ENCODE results near the gene PDSS1.

Gene PDSS1

DNA sequence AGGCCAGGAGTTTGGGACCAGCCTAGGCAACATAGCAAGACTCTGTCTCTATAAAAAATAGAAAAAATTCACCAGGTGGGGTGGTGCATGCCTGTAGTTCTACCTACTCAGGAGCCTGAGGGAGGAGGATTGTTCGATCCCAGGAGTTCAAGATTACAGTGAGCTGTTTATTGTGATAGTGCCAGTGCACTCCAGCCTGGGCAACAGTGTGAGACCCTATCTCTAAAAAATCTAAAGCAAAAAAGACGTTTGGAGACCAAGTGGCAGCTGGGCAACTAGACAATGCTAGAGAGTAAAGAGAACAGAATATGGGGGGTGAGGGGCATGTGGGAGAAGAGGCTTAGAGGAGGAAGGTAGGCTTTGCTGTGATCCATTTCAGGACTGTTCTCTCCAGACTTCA is 1.4 kb downstream of the PDSS1 start:
- no peak for DNase-seq (ENCODE audit: low read depth in 2 of 2)

- DNase-seq (ENCODE audit: low read depth in 2 of 2), result no peak
Measured at GRCh38 chr10:26699631-26700030, 2.1 kb downstream of the PDSS1 start.

DNA sequence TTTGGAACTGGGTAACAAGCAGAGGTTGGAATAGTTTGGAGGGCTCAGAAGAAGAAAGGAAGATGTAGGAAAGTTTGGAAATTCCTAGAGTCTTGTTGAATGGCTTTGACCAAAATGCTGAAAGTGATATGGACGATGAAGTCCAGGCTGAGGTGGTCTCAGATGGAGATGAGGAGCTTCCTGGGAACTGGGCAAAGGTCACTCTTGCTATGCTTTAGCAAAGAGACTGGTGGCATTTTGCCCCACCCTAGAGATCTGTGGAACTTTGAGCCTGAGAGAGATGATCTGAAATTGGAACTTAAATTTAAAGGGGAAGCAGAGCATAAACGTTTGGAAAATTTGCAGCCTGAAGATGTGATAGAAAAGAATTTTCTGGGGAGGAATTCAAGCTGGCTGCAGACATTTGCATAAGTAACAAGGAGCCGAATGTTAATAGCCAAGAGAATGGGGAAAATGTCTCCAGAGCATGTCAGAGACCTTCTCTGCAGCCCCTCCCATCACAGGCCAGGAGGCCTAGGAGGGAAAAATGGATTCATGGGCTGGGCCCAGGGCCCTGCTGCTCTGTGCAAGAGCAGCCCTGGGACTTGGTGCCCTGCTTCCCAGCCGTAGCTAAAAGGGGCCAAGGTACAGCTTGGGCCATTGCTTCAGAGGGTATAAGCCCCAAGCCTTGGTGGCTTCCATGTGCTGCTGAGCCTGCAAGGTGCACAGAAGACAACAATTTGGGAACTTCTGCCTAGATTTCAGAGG is 3.6 kb downstream of the PDSS1 start:
- DNase-seq (ENCODE audit: low read depth in 2 of 2), result no peak

DNA sequence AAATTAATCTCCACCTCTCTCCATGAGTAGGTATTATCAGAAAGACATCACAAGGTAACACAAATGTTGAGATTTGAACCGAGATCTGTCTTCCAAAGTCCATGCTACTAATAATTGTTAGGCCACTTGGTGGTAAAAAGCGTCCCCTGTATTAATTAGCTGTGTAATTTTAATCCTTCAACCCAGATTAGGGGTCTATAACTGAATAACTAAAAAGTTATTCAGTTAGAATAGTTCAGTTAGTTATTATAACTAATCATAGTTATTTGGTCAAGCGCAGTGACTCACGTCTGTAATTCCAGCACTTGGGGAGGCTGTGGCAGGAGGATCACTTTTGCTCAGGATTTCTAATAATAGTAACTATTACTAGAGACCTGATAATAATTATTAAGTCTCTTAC is 5.6 kb downstream of the PDSS1 start:
- no peak for DNase-seq (ENCODE audit: low read depth in 2 of 2)

- no peak for DNase-seq (ENCODE audit: low read depth in 2 of 2)
Measured at GRCh38 chr10:26703974-26704373, 6.5 kb downstream of the PDSS1 start.

- no peak for DNase-seq (ENCODE audit: low read depth in 2 of 2)
Measured at GRCh38 chr10:26706206-26706605, 8.7 kb downstream of the PDSS1 start.

DNA sequence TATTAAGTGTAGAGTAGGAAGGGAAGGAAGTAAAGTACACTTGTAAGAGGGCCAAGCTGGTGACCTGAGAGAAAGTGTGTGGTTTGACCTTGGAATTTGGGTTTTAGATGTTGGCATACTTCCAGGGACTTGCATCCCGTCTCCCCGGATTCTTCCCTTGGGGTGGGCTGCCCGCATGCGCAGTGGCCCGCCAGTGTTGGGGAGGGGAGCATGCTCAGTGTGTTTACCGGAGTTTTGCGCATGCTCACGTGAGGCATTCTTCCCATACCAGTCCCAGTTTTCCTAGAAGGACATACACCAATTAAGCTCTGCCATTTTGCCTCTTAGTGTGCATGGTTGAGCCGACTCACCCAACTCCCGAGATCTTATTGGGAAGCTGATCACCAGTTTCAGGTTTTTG is 9.4 kb downstream of the PDSS1 start:
- DNase-seq (ENCODE audit: low read depth in 2 of 2), result no peak

DNA sequence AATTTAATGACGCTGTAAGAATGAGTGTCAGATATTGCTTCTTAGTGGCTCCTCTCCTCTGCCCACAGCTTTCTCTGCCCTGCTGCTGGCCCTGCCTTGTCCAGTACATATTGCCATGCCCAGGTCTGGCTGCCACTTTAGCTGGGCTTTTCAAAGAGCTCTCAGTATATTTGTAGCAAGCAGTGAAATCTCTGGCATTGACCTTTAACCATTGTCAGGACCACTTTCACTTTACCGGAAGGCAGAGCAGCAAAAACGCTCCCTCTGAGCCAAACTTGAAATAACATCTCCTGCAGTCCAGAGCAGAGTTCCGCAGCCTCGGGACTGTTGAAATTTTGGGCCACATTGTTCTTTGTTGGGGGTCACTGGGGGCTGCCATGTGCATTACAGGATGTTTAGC is 13.8 kb downstream of the PDSS1 start:
- no peak for DNase-seq (ENCODE audit: low read depth in 2 of 2)

GRCh38 chr10:26714415-26715136 is 17.1 kb downstream of the PDSS1 start:
- DNase-seq (ENCODE audit: low read depth in 2 of 2), result no peak

- no peak for DNase-seq (ENCODE audit: low read depth in 2 of 2)
Measured at GRCh38 chr10:26715137-26715487, 17.6 kb downstream of the PDSS1 start.

GRCh38 chr10:26717476-26717875 is 20.0 kb downstream of the PDSS1 start:
- DNase-seq (ENCODE audit: low read depth in 2 of 2), result no peak

DNA sequence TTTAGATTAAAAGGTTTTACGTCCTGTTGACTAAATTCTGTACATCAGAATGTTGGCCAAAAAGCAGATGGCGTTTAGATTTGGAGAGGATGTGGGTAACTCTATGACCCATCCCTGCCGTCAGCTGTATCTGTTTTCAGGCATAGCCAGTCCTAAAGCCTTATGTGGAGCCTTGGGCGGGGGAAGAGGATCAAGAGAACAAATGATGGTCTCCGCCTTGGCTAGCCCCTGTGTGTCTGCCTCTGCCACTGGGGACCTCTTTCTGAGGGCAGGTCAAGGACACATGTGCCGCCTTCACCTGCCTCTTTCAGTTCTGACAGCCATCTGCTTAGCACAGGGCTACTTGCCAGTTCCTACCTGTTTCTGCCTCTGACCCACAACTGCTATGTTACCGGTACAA is 24.1 kb downstream of the PDSS1 start:
- peak; percentile 28 to 42 for DNase-seq (ENCODE audit: low read depth in 2 of 2)

- no peak for DNase-seq (ENCODE audit: low read depth in 2 of 2)
Measured at GRCh38 chr10:26723016-26723415, 25.5 kb downstream of the PDSS1 start.

DNA sequence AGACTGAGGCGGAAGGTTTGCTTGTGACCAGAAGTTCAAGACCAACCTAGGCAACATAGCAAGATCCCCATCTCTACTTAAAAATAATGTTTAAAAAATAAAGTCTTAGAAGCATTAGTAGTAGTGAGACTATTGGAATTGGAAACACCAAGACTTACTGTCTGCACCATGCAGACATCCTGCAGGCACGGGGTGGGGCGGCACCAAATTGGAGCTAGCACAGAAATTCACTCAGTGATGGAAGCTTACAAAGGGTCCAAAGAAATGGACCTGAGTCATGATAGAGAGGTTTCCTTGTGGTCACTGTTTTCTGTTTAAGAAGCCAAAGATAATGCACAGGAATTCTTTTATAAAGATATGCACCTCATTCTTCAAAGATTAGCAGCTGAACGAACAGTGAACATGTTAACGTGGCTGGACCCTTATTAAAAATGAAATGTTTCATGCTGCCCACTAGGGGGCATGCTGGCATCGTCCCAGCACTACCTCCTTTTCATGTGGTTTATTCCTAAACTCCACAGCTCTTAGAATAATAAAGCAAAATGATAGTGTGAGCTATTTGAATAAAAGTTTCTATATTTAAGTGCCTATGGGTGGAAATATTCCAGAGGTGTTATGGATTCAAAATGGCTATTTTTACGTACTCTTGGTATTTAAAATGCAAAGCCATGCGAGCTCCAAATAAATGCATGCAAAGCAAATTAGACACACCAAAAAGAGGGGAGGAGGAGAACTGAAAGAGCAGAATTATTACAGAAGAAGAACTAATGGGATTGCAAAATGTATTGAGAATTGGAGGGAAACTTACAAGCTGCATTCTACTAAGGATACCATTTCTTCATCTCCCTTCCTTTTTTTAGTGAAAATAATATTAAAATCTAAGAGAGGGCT is 28.6 kb downstream of the PDSS1 start:
- DNase-seq (ENCODE audit: low read depth in 2 of 2), result no peak

- no peak for DNase-seq (ENCODE audit: low read depth in 2 of 2)
Measured at GRCh38 chr10:26727005-26727404, 29.5 kb downstream of the PDSS1 start.

DNA sequence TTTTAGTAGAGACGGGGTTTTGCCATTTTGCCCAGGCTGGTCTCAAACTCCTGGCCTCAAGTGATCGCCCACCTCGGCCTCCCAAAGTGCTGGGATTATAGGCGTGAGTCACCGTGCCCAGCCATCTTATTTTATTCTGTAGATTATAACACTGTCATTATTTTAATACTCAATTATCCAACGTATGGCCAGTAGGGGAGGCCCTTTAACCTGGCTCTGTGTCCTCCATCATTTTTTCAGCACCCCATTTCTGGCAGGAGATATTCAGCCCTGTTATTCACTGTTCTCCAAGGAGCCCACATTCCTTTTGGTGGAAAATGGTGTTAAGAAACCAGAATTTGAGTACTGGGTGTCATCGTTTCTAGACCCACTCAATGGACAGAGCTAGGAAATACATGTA is 31.5 kb downstream of the PDSS1 start:
- DNase-seq (ENCODE audit: low read depth in 2 of 2), result no peak

DNA sequence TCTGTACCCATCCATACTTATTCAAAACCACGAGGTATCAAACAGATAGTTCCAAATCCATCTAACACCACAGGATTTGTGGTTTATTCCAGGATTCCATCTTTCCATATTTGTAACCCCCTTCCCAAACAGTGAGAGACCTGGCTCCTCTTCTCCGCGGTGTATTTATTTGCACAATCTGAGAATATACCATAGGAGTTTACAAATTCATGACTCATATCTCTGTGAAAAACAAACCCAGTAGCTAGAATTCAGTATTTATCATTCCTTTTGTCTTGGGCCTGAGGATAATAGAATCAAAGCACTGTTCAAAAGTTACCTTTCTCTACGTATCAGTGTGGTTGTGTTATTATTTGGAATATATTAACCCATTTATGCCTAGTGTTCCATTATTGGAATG is 31.9 kb downstream of the PDSS1 start:
- no peak for DNase-seq (ENCODE audit: low read depth in 2 of 2)

GRCh38 chr10:26730552-26730951 is 33.1 kb downstream of the PDSS1 start:
- DNase-seq (ENCODE audit: low read depth in 2 of 2), result no peak

GRCh38 chr10:26733750-26734568 is 36.5 kb downstream of the PDSS1 start:
- no peak for DNase-seq (ENCODE audit: low read depth in 2 of 2)

- no peak for DNase-seq (ENCODE audit: low read depth in 2 of 2)
Measured at GRCh38 chr10:26735435-26735834, 37.9 kb downstream of the PDSS1 start.

DNA sequence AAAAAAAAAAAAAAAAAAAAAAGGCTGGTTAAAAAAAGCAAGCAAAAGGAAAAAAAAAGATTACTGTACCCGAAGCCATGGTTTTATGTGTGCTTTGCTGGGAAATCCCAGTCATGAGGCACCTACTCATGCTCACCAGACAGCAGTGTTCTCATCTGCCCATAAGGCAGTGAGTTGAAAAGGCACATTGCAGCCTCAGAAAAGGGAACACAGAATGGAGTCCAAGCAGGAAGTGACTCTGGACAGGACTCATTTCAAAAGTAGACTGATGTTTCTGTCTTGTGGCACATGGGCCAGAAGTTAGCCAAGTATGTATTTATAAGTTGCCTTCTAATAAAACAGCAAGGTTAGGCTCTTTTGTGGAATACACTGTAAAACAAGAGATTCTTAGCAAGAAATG is 40.2 kb downstream of the PDSS1 start:
- DNase-seq (ENCODE audit: low read depth in 2 of 2), result peak in 1 of 2 donors; percentile 10

All from stimulated activated CD8-positive, alpha-beta memory T cell treated with anti-CD3 and anti-CD28 coated beads, Interleukin-15, amount 100 ng/mL, for 48 hours (primary cell).